K562 (cell line): ENCODE results near the gene EXOSC2. TPM values are rescaled to one million over a fixed set of nuclear protein-coding genes. Genes with fewer than 3 reads are reported as not detected.
A peak's percentile ranks its signal among the peaks of the same experiment; 100 is the strongest.

Source experiments
- ATAC-seq: fragments of 200-7000 bp; cut with Tn5 transposase; 3 replicates; pipeline ENCODE4 v1.9.1; 2020; ENCODE audit warnings: moderate library complexity
- BruUV-seq: library from RNA; stranded (reverse); fragments of 400-500 nt; replicated peaks from 2 replicates; lab custom pipeline; 2021; lab: Mats Ljungman, UMichigan
- CTCF ChIA-PET: fragments of 300-600 bp; formaldehyde crosslinking; extraction: SDS; loops from one replicate; lab custom pipeline; 2021; ENCODE audit warnings: low intra/inter-chr PET ratio; lab: Yijun Ruan, JAX
- POLR2A ChIA-PET: fragments of 300-600, 350-650 bp; sonication (Branson Sonifier 250); formaldehyde crosslinking; extraction: SDS; loops from one replicate; lab custom pipeline; 2021; ENCODE audit warnings: antibody characterized with exemption, inconsistent platforms; lab: Yijun Ruan, JAX
- DNase-seq, 4 experiments: peaks; one replicate each; pipeline versions ENCODE4 v3.0.0 to v3.0.0-alpha.2; 2011 to 2018; ENCODE audit warnings: low spot score in 3 of 4, mixed read lengths in 3 of 4; ENCODE audit errors: extremely low read depth in 1 of 4
- FAIRE-seq: peaks from 2 replicates; lab custom pipeline; 2011; peaks lifted over from hg19 to GRCh38; lab: Jason Lieb, UNC
- H2AFZ ChIP-seq: 2 replicates; pipeline ENCODE4 v1.6.0; 2011; ENCODE audit warnings: low read depth, low read length, control low read depth, inconsistent platforms
- H3K27ac ChIP-seq: fragments of 200-600 bp; 3 replicates; pipeline ENCODE4 v1.8.0; 2011; ENCODE audit warnings: low read depth, mild to moderate bottlenecking, control low read depth, inconsistent platforms, low read length, moderate library complexity, mixed read lengths; ENCODE audit errors: extremely low read depth
- H3K27me3 ChIP-seq, 2 experiments: fragments of 300-600 bp in 1 of 2; 2 replicates in 1 of 2; 3 replicates in 1 of 2; pipeline versions ENCODE4 v1.6.0 to v1.8.0; 2011; ENCODE audit warnings: inconsistent platforms in 2 of 2, low read length in 2 of 2, mild to moderate bottlenecking in 1 of 2, mixed read lengths in 1 of 2, moderate library complexity in 1 of 2; ENCODE audit not compliant: control insufficient read depth in 2 of 2, insufficient read depth in 2 of 2
- H3K36me3 ChIP-seq: fragments of 300-600 bp; 3 replicates; pipeline ENCODE4 v1.8.0; 2011; ENCODE audit warnings: mild to moderate bottlenecking, low read length, inconsistent platforms; ENCODE audit not compliant: control insufficient read depth, insufficient read depth
- H3K4me1 ChIP-seq, 2 experiments: fragments of 200-600 bp in 1 of 2; replicated peaks in 1 of 2; 2 replicates in 1 of 2; 3 replicates in 1 of 2; pipeline versions ENCODE4 v1.5.1 to v1.8.0; 2011; ENCODE audit warnings: inconsistent platforms in 2 of 2, low read length in 2 of 2, mild to moderate bottlenecking in 1 of 2, mixed read lengths in 1 of 2, moderate library complexity in 1 of 2; ENCODE audit not compliant: control insufficient read depth in 2 of 2, insufficient read depth in 2 of 2
- H3K4me2 ChIP-seq: 2 replicates; pipeline ENCODE4 v1.6.1; 2011; ENCODE audit warnings: low read length, control low read depth, inconsistent platforms, mixed read lengths; ENCODE audit not compliant: insufficient read depth
- H3K4me3 ChIP-seq: fragments of 200-600 bp; sonication (generic), shearing (Covaris generic); 2 replicates; pipeline ENCODE4 v1.5.1; 2016; ENCODE audit warnings: control low read depth, inconsistent platforms
- H3K79me2 ChIP-seq: fragments of 200-600 bp; 3 replicates; pipeline ENCODE4 v1.8.0; 2011; ENCODE audit warnings: low read length, inconsistent platforms; ENCODE audit not compliant: control insufficient read depth, insufficient read depth
- H3K9ac ChIP-seq, 2 experiments: 2 replicates each; pipeline versions ENCODE4 v1.6.0 to v1.6.1; 2011; ENCODE audit warnings: low read depth in 2 of 2, low read length in 2 of 2, control low read depth in 1 of 2, inconsistent platforms in 1 of 2, mild to moderate bottlenecking in 1 of 2, mixed read lengths in 1 of 2; ENCODE audit not compliant: insufficient read depth in 1 of 2
- H3K9me1 ChIP-seq: one replicate; pipeline ENCODE4 v1.6.0; 2011; ENCODE audit warnings: inconsistent platforms, mild to moderate bottlenecking, low read length, moderate library complexity; ENCODE audit not compliant: control insufficient read depth, insufficient read depth
- H3K9me3 ChIP-seq: replicated peaks from 2 replicates; pipeline ENCODE4 v1.5.1; 2011; ENCODE audit warnings: low read depth, low read length, inconsistent platforms; ENCODE audit not compliant: control insufficient read depth, insufficient read depth
- H4K20me1 ChIP-seq: replicated peaks from 2 replicates; pipeline ENCODE4 v1.6.1; 2011; ENCODE audit warnings: low read length, inconsistent platforms, mixed read lengths; ENCODE audit not compliant: control insufficient read depth, insufficient read depth
- CREB1 ChIP-seq, 2 experiments: sonication (generic) in 1 of 2; formaldehyde crosslinking in 1 of 2; IDR thresholded peaks; 2 replicates each; pipeline versions ENCODE4 v1.6.1 to v1.8.0; 2012 to 2022; ENCODE audit warnings: inconsistent platforms in 1 of 2, mild to moderate bottlenecking in 1 of 2, missing genetic modification reagents in 1 of 2, moderate library complexity in 1 of 2
- FOXK1 ChIP-seq: sonication (generic); formaldehyde crosslinking; IDR thresholded peaks from 2 replicates; pipeline ENCODE4 v1.8.0; 2022; ENCODE audit warnings: missing genetic modification reagents, mild to moderate bottlenecking, borderline replicate concordance
- ZNF766 ChIP-seq: fragments of 200-800 bp; sonication (Bioruptor generic); conservative IDR thresholded peaks from 2 replicates; pipeline ENCODE4 v1.6.1; 2016; ENCODE audit warnings: missing genetic modification characterization, missing compliant biosample characterization
- WGBS: fragments of 100-300 bp; shearing (Covaris generic); methylation state at CpG from one replicate; pipeline ENCODE4 v1.1.6; 2016; ENCODE audit warnings: low coverage, mixed read lengths; ENCODE audit not compliant: insufficient coverage; ENCODE audit errors: missing lambda C conversion rate; 5-methylcytosine and 5-hydroxymethylcytosine counted together
- in situ Hi-C: fragments of 300-500 bp; cut with MboI; formaldehyde crosslinking; loops from 4 replicates; pipeline ENCODE4 v1.15.0; 2018; ENCODE audit warnings: inconsistent platforms, mixed read lengths
- intact Hi-C: fragments of 100-400 bp; cut with micrococcal nuclease; formaldehyde crosslinking; loops from 2 replicates; pipeline ENCODE4 v1.14.2; 2022
- polyA plus RNA-seq, 8 experiments: library from polyadenylated mRNA; depleted of rRNA in 4 of 8; stranded (reverse) in 5 of 8; unstranded in 3 of 8; fragments of >200 nt; fragmentation: Nextera tagmentation in 2 of 8; fragmentation: Illumina TruSeq in 1 of 8; extraction: Ambion mirVana in 2 of 8; extraction: Trizol in 1 of 8; gene quantifications; 2 replicates each; pipeline versions ENCODE4 v1.2.1 to v1.2.3, GENCODE V29; 2011 to 2014; ENCODE audit warnings: inconsistent platforms in 1 of 8, missing spikeins in 1 of 8
- total RNA-seq, 7 experiments: library from RNA; depleted of rRNA in 6 of 7; stranded (reverse); fragments of >200 nt in 6 of 7; fragmentation: Illumina TruSeq in 2 of 7; extraction: Trizol in 2 of 7; gene quantifications; 2 replicates each; pipeline versions ENCODE4 v1.2.1 to v1.2.3, GENCODE V29; 2011 to 2021; ENCODE audit warnings: low replicate concordance in 1 of 7

Gene EXOSC2
- total and polyA plus RNA-seq, 9 of the 15 experiments (the other 6 are each of a cell fraction or from before 2014, with no cell fraction given): 46.0 to 101 (median 77.6) TPM

DNA sequence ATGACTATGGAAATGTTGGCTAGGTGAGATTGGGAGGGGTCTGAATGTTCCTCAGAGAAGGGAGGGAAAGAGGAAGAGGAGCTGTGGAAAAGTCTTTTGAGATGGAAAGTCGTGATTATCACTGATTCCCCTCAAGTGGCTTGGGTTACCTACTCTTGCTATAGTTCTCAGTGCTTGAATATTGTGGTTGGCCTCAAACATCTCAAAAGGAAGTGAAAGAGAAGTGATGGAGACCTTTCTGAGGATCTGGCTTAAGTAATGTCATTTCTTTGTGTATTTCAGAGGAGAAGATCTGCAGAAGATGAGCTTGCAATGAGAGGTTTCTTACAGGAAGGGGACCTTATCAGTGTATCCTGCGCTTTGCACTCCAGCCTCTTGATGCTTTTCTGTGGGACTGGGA is 5.5 kb downstream of the EXOSC2 start:
- WGBS: 80% methylated on average over 2 of the region's 2 CpGs
- peaks cover 6% of the 10 kb centered on the region in 2 experiments; a peak in 3 of 5 replicates for H3K4me1 ChIP-seq
- no peak for FAIRE-seq
- H2AFZ ChIP-seq: no peak overlapping the region
- ChIA-PET CTCF (no interaction called here), POLR2A (interaction anchor here (0.7 to 2.0 kb wide), 3 partner anchors 9 to 239 kb away, joined by 3 to 5 read pairs (median 3); no protein-coding TSS in a partner anchor)
- no peak overlapping the region for H3K4me3 ChIP-seq
- no peak for DNase-seq
- no peaks in the 10 kb centered on the region for H3K27me3 ChIP-seq
- TF ChIP-seq FOXK1 (no peak), ZNF766 (CRISPR knock-in tag) (0 out of 2 replicates have a peak, but pooled peaks have one; percentile 50), CREB1 (IDR thresholded peaks at IDR 0.05) (no peak), CREB1 (CRISPR knock-in tag; IDR thresholded peaks at IDR 0.05) (no peak)
- H3K9me3 ChIP-seq: no peaks in the 10 kb centered on the region
- no peak overlapping the region for H3K27ac ChIP-seq
- in situ Hi-C loops (loop anchor here (25.0 kb wide), 1 partner anchor 562 kb away; no protein-coding TSS in a partner anchor), intact Hi-C loops (no loop called here)
- H3K36me3 ChIP-seq: peaks cover 85% of the 10 kb centered on the region
- ATAC-seq: no peak
- H3K4me2 ChIP-seq: no peak overlapping the region
- H3K9me1 ChIP-seq: peaks cover 3% of the 10 kb centered on the region
- no peak overlapping the region for H3K9ac ChIP-seq
- peaks cover 14% of the 10 kb centered on the region for H4K20me1 ChIP-seq
- H3K79me2 ChIP-seq: peaks cover 52% of the 10 kb centered on the region
- no TSS peak for BruUV-seq
